ENCODE measurements around the gene SLC2A4.

- no peak for TF ChIP-seq CTCF (IDR thresholded peaks at IDR 0.05)
- TF ChIP-seq POLR2AphosphoS5 (IDR thresholded peaks at IDR 0.05; ENCODE audit: insufficient read depth in 1 of 2, low read depth in 1 of 2) = no peak
- no peak for TF ChIP-seq POLR2A (IDR thresholded peaks at IDR 0.05)
These were observed 39.9 kb downstream of the SLC2A4 start for GRCh38 chr17:7321466-7321865.
